Omental fat pad (tissue), 4 donors: ENCODE results near the gene AGBL4. TPM values are rescaled to one million over a fixed set of nuclear protein-coding genes. Genes with fewer than 3 reads are reported as not detected.

Experiments used
- ATAC-seq: fragments of 150-250 bp; one replicate; pipeline ENCODE4 v1.9.1; 2016; ENCODE audit warnings: mild to moderate bottlenecking, moderate library complexity; ENCODE audit not compliant: low FRiP score
- DNase-seq: peaks from one replicate; pipeline ENCODE4 v3.0.0-alpha.2; 2019; ENCODE audit warnings: low spot score
- total RNA-seq, 4 donors: library from RNA; depleted of rRNA; stranded (reverse); fragments of >200 nt; gene quantifications; one replicate each; pipeline ENCODE4 v1.1.0, GENCODE V29; 2016
- TF ChIP-seq, protein P1 (sequence below), 3 donors: fragments of 450-650 bp; IDR thresholded peaks; one replicate each; pipeline ENCODE4 v1.5.1; 2016 to 2017; ENCODE audit warnings: antibody characterized with exemption in 3 of 3, mild to moderate bottlenecking in 3 of 3, moderate library complexity in 2 of 3

The AGBL4 gene
- total RNA-seq, result 1 to 10 TPM in 1 of 4 donors, under 1 TPM in 3; 0.31 to 1.1 (median 0.50) TPM

DNA sequence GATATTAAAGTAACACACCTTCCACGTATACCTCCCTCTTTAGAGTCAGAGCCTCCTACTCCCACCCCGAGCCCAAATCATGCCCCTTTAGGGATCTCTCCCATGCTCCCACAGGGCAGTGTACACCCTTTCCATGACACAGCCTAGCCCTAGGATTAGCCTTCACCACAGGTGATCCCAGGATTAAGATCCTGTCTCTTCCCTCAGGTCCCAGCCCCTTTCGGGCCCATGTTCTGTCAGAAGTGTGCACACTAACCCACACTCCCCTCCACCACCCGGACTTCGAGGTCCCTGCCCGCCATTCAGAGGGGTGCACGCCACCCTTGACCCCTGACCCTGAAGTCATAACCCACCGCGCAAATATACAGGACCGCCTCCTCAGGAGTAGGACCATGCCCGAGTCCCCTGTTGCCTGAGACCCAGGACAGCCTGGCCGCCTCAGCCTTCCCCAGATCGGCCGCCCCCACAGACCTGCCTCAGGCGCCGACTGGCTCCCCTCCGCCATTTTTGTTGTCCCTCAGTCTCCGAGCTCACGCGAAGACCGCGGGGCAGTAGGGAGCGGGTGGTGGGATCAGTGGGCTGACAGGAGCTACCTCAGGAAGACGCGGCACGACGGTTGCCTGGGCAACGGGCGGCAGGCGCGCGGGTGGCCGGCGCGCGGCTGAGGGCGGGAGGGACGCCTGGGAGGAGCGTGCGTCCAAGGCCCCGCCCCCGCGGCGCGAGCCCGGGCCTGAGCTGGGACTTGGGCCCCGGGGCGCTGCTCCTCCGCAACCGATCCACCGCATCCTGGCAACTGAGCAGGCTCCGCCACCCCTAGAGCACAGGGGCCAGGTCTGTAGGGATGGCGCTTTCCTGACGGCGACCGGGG lies at the start of gene AGBL4:
Gene AGBL4 (minus strand): TSS at position 663 of the 868 bp plus-strand sequence.
- DNase-seq (no peak), ATAC-seq (peak; percentile 77)
- TF ChIP-seq, protein P1, sequence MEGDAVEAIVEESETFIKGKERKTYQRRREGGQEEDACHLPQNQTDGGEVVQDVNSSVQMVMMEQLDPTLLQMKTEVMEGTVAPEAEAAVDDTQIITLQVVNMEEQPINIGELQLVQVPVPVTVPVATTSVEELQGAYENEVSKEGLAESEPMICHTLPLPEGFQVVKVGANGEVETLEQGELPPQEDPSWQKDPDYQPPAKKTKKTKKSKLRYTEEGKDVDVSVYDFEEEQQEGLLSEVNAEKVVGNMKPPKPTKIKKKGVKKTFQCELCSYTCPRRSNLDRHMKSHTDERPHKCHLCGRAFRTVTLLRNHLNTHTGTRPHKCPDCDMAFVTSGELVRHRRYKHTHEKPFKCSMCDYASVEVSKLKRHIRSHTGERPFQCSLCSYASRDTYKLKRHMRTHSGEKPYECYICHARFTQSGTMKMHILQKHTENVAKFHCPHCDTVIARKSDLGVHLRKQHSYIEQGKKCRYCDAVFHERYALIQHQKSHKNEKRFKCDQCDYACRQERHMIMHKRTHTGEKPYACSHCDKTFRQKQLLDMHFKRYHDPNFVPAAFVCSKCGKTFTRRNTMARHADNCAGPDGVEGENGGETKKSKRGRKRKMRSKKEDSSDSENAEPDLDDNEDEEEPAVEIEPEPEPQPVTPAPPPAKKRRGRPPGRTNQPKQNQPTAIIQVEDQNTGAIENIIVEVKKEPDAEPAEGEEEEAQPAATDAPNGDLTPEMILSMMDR (IDR thresholded peaks at IDR 0.05), result no peak

DNA sequence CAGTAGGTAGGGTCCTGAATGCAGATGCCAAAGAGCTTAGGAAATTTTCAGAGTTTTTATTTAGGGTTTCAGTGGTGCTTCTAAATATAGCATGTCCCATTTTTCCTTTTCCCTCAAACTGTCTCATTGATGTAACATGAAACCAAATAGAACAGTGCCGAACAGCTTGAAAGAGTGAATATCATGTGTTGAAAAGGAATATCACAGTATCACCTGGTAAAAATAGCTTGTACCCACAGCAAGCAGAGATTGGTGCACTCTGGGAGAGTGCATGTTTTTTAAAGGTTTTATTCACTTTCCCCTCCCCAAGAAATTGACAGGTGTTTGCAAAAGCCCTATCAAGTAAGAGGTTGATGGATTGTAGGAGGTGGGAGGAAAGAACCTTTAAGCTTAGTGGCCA lies 43.1 kb upstream of the AGBL4 start:
- DNase-seq, result no peak
- ATAC-seq, result no peak
- TF ChIP-seq, protein P1 (IDR thresholded peaks at IDR 0.05), result no peak

DNA sequence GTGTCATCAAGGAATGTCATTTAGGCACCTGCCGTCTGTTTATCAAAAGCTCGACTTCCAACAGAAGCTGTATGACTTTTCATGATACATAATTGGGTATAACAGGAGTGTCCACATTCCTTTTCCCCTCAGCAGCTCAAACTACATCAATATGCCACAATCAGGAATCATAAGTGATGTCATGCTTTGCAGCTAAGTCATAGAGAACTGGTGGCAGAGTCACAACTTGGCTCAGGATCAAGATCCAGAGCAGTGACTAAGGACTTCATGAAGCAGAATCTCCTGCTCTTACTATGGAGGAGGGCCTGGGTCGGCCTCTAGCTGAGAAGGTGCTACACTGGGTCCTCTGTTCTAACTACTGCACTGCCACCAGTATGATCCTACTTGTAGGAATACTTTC lies 36.5 kb upstream of the AGBL4 start:
- DNase-seq (no peak), ATAC-seq (no peak)
- TF ChIP-seq, protein P1 (IDR thresholded peaks at IDR 0.05), result no peak

DNA sequence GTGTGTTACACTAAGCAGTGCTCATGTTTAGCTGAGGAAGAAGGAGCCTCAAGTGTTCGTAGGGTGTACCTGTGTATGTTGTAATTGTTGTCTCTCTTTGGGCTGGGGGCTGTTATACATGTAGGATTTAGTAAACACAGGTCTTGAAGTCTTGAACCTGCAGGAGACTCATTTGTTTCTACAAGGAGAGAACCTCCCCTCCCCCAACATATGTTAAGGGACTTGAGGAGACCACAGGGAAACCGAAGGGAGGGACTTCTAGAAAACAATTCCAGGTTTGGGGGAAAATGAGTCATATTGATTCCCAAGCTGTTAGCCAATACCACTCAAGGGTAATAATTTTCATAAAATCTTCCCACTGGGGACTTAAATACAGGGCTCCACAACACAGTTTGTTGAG lies 25.0 kb upstream of the AGBL4 start:
- DNase-seq (no peak), ATAC-seq (no peak)
- TF ChIP-seq, protein P1 (IDR thresholded peaks at IDR 0.05), result no peak

DNA sequence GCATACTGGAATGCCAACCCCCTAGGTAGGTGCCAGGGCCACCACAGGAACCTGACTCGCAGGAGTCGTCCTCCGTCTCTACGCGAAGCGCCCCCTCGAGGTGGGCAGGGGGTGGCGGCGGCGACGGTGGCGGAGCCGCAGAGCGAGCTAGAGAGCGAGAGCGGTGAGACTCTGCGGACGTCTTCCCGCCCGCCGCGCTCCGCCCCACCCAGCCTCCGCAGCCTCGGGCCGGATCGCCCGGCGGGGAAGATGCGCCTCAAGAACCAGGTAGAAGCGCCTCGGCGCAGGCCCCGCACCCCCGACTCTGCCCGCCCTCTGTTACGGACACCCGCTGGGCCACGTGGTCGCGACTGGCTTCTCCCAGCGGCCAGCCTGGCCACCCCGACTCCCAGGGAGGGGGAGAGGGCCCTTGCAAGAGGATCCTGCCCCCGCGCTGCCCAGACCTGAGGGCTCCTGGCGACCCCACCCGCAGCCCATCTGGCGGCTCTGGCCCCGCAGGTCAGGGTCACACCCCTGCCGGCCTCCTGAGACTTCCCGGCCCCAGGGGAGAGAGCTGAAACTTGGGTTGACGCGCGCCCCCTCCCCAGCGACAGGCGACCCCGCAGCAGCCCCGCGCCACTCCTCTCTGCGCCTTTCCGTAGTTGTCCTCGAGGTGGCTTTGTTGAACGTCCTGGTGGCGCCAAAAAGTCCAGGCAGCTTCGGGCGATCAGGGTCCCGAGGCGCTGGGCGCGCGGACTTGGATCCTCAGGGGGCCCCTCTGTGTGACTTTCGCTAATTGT lies 24.4 kb upstream of the AGBL4 start:
- DNase-seq (no peak), ATAC-seq (peak; percentile 57)
- TF ChIP-seq, protein P1 (IDR thresholded peaks at IDR 0.05), result no peak

DNA sequence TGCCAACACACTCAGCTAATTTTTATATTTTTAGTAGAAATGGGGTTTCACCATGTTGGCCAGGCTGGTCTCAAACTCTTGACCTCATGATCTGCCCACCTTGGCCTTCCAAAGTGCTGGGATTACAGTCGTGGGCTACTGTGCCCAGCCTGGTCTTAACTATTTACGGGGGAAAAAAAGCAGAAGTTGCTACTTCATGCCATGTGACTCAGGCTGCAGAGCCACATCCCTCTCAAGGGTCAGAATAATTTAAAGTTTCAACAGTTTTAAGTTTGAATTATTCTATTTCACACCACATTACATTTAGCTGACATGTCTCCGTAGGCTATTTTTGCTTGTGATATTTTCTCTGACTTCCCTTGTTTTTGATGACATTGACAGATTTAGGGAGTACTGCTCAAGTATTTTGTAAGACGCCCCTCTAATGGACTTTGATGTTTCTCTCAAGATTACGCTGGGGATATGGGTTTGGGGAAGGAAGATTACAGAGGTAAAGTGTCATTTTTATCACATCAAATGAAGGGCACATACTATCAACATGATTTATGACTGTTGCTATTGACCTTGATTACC lies 14.6 kb upstream of the AGBL4 start:
- ATAC-seq (no peak), DNase-seq (no peak)
- TF ChIP-seq, protein P1 (IDR thresholded peaks at IDR 0.05), result no peak
